Stimulated activated CD4-positive, alpha-beta T cell treated with anti-CD3 and anti-CD28 coated beads, Interleukin-2, amount 100 ng/mL, for 48 hours (primary cell): Measurements from ENCODE around the gene JPH4.

ENCODE experiments used
- DNase-seq, 2 donors: peaks; one replicate each; pipeline ENCODE4 v3.0.0-alpha.2; 2020

The JPH4 gene

DNA sequence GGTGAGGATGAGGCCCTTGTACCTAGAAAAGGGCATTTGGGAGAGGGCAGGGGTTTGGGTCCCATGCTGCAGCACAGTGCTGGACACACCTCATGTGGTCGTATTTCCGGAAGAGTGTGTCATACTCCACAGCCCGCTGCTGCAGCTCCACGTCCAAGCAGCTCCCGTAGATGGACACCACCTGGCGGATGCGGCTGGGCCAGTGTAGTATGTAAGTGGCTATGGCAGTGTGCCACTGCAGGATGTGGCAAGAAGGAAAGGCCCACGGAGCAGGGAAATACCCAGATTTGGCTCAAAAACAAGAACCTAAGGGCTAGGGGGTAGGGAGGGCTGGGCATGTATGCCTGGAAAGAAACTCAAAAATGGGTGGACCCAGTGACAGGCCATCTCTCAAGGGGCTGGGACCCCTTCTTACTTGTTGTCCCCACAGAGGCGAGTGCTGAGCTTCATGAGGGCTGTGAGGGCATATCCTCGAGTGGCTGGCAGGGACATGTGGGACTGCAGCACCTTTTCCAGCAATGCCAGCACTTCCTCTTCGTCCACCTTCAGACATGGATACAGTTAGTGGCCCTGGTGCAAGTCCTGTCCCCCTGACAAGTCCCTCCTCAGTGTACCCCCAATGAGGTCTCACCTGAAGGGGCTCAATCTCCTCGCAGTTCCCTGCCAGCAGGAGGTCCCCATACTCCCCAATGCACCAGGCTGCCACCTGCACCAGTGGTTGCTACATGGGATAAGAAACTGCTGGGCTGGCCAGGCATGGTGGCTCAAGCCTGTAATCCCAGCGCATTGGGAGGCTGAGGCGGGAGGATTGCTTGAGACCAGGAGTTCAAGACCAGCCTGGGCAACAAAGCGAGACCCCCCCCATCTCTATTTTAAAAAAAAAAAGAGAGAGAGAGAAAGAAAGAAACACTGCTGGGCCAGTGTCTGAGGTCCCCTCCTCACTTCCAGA is 16.4 kb downstream of the JPH4 start:
- no peak for DNase-seq

DNA sequence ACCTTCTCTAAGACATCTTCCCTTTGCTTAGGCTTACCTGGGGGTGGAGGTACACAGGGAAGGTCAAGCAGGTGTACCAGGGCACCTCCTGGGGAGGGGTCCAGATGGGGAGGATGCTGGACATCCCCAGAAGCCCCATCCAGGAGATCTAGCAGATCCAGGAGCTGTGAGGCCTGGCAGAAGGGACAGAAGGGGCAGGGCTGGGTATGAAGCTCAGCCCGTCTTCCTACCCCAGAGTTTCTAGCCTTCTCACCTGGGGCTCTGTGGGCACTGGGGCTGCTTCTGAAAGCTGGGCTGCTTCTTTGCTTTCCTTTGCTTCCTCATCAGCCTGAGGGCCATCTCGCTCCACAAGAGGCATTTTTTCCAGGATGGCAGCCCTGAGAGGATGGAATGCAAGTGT is 17.3 kb downstream of the JPH4 start:
- no peak for DNase-seq

DNA sequence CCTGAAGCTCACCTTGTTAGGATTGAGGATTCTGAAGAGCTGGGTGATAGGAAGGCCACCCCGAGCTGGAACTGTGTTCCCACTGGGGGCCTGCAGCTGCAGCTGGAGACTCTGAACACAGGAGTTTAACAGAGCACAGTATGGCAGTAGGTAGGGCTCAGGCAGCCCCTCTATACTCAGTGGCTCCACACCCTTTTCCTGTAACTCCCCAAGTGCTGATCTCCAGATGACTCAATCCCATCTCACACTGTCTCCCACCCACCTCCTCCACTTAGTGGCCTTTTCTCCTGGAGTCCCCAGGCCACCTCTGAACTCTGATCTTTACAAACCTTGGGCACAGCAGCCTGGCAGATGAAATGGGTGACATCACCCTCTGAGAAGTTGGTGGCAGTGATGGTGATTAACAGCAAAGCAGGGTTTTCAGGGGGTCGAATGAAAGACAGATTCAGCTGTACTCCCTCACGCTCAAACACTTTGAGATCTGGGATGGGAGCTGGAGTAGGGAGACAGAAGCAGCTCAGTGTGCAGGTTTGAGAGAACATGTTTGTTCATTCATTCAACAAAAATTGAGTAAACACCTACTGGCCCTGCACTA is 18.6 kb downstream of the JPH4 start:
- no peak for DNase-seq

DNA sequence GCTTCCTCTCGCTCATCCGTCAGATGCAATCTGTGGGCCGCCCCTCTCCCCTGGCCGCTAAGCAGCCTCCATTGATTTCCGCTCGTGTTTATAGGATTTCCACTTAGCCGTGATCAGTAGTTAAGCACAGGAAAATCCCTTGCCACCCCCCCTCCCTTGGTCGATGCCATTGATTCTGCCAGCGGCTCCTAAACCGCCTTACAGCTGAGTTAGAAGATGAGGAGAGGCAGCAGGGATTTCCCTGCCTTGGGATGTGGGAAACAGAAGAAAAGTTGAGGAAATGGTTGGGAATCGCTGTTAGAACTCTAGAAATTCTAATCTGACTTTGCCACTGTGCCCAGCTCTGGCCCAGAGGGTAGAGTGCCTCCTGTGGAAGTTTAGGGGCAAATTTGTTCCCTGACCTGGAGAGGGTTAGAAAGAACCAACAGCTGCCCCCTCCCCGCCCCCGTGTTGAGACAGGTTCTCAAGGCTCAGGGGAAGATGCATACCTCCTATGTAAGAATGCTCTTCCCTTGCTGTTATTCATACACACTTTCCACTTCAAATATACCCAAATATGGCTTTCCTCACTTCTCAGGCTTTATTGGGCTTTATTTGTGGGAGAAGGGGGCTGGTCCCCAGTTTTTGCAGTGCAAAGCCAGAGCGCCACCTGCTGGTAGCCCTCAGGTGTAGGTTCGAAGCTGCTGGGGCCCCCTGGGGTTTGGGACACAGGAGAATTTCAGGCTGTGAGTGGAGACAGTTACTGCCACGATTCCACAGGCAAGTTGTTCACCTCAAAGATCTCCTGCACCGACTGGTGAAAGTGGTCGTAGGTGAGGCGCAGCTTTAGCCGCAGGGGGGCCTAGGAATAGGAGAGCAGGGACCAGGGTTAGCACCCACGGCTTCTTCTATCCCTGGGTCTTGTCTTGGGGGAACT is 19.3 kb downstream of the JPH4 start:
- peak; percentile 63 to 78 for DNase-seq

DNA sequence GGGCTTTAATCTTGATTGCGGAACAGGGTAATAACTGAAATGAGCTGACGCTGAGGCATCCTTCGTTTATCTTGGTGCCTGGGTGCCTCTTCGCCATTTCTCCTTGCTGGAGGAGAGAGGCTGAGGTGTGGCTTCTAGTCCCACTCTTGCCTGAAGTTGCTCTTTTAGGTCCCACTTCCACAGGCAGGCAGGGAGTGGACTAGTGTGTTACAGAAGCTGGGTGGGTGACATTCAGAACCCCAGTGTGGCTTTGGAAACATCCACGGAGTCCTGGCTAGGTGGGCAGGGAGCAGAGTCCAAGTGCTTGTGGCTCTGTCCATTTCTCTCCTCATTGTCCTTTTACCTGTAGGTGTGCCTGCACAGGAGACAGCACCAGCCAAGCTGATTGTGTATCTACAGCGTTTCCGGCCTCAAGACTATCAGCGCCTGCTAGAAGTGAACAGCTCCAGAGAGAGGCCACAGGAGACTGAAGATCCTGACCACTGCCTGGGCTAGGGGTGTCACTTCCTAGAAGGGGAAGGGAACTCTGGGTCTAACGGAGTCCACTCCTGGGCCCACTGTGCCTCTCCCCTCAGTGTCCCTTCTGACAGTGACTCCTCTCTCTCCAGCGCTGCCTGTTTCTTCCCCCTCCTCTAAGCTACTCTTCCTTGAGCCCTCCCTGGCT is 20.1 kb downstream of the JPH4 start:
- DNase-seq: no peak

DNA sequence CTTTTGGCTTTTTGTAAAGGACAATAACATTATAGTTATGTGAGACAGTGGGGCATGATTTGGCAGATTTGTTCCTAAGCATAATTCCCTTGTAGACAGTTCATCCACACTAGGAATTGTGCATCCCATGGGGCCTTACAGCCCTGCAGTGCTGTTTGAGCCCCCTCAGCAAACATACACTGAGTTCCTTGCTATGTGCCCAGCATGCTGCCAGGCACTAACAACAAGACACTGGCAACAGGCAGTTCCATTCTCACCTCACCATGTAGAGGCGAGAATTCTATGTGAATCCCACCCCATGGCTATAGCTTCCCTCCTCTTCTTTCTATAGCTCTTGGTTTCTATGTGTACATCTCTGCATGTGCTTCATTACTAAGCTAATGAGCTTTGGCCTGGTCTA is 20.6 kb downstream of the JPH4 start:
- no peak for DNase-seq

DNA sequence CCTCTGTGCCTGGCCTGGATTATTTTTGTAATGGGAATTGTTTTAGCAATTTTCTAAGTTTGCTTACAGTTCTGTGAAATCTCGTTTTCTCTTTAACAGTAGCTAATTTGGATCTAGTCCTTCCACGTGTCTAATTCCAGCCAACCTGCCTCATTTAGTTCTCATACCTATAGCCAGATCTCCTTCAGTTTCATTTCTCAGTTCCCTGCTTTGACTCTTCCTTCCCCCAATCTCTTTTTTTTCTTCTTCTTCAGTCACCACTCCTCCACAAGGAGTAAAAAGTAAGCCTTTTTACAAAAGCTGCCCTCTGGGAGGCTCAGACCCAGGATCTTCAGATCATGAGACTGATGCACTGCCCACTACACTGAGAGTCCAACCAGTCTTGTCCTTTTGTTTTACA is 21.1 kb downstream of the JPH4 start:
- DNase-seq: no peak

DNA sequence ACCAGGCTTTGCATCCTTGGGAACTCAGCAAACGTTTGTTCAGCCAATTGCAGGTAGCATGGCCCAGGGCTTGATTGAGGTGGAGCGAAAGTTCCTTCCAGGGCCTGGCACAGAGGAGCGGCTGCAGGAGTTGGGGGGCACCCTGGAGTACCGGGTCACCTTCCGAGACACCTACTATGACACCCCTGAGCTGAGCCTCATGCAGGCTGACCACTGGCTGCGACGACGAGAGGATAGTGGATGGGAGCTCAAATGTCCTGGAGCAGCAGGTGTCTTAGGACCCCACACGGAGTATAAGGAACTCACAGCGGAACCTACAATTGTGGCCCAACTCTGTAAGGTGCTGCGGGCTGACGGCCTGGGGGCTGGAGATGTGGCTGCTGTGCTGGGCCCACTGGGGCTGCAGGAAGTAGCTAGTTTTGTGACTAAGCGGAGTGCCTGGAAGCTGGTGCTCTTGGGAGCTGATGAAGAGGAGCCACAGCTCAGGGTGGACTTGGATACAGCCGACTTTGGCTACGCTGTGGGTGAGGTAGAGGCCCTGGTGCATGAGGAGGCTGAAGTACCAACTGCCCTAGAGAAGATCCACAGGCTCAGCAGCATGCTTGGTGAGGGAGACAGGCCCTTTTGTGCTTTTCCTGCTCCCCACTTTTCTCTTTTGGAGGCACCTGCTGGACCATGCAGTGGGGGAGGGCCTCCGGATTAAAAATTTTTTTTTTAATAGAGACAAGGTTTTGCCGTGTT is 21.7 kb downstream of the JPH4 start:
- DNase-seq: no peak

DNA sequence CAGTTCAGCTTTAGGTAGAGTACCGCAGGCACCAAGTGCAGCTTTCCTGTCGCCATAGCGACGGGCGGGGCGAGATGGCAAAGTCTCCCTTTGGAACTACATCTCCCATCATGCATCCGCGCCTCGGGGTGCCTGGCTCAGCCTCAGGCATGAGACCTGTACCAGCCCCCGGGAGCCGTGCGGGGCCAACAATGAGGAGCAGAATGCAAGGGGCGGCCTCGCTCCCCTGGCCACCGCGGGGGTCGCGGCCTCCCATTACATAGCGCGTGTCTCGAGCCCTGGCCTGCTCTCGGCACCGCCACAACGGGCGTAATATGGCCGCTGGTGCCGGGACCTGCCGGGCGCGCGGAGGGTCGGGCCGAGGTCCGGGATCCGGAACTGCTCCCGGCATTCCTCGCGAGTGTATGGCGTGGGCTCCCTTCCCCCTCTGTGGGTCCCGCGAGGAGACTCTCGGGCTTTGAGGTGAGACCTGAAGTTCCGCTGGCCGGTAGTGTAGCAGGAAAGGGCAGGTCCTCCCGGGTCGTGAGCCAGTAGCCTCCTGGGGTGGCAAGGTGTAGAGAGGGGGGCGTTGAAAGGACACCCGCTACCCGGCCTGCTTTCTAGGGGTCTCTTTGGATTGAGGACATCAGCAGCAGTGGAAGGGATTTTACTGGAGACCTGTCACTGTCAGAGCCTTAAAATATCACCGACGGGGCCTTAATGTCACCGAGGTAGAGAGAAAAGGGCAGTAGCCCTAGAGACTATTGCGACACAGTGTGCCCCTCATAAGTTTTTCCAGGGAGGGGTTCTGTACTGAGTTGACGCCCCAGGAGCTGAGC is 22.5 kb downstream of the JPH4 start, which contains the start of gene THTPA:
TSS of gene THTPA (plus strand) at position 390 of the 818 bp plus-strand sequence. CDS start 487 bp downstream, outside the sequence.
- DNase-seq: peak; percentile 84 to 87

DNA sequence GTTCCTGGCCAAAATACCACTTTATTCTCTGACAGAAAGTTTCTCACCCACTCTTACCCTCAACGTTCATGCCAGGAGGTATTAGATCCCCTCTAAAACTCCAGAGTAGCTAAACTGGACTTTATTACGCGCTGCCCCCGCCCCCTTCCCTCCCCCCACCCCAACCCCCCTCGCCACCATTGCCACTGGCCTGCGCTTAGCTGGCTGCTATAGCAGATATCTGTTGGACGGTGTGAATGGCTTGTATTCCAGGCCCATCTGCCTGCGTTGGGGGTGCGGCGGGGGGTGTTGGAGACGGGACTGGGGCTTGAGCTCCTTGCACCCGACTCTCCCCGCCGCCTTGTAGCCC is 23.1 kb downstream of the JPH4 start:
- no peak for DNase-seq

DNA sequence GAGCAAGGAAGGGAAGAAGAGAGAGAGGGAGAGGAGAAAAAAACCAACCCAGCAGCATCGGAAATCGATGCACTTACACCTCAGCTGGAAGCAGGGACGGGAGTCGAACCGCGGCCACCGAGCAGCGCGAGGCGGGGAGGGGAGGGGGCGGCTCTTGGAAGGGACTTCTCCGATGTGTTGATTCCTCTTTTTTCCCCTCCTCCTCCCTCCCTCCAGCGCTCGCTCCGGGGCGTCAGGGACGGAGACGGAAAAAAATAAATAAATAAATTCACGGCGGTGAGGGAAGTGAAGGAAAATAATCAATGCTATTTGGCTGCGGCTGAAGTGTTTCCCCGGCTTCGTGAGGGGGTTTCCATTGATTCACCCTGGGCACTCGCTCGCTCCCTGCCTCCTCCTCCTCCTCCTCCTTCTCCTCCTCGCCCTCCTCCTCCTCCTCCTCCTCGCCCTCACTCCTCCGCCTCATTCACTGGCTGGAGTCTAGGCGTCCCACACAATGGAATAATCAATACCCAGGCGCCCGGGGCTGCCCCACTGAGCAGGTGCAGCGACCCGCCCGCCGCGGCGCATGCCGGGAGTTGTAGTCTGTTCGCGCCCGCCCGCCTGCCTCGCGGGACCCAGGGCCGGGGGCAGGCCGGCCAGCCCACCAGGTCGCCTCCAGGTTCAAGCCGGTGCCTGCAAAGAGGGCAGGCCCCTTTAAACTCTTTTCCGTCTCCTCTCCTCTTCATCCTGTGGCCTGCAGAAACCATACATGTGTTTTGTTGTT is 27.1 kb downstream of the JPH4 start, which contains the start of gene ZFHX2:
TSS of gene ZFHX2 (minus strand) at position 500 of the 763 bp plus-strand sequence. CDS start 16,440 bp downstream, outside the sequence.
- peak; percentile 77 for DNase-seq

DNA sequence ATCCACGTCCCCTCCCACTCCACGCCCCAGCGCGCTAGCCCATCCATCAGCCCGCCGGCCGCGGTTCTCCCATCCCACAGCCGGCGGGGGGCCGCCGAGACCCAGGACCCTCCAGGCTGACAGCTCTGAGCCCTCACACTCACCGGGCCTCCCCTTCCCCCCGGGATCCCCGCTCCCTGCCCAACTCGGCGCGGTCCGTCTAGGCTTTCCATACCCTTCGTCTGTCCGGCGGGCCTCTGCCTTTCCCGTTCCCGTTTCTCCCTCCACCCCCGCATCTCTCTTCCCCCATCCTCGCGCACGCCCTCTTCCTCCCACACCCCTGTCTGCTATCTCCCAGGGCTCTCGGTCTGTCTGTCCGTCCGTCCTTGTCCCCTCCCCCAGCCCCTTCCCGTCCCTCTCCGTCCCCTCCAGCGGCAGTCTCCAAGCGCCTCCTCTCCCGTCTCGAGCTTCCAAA is 27.8 kb downstream of the JPH4 start:
- no peak for DNase-seq

DNA sequence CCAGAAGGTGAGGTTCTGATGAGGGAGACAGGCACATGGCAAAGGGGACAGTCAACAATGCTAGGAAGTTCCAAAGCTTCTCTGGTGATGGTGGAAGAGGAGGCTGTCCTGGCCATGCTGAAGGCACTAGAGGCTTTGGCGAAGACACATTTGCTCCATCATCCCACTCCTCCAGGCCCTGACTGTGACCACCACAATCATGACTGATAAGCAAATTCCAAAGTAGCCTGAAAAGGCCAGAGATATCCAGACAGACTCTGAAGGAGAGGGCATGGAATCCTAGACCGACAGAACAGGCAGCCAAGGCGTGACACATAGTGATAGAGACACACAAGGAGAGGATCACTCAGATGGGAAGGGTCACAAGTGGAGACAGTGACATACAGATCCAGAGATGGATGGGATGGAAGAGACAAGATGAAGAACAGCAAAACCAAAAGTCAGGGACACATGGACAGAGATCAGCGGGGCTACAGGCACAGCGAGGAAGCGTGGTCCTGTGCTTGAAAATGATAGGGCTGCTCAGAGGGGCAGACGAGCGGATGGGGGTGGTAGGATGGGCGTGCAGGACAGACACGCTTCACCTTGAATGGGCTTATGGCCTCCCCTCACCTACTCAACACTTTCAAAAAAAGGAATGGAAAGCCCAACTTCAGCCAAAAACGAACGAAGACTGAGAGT is 28.3 kb downstream of the JPH4 start:
- no peak for DNase-seq

DNA sequence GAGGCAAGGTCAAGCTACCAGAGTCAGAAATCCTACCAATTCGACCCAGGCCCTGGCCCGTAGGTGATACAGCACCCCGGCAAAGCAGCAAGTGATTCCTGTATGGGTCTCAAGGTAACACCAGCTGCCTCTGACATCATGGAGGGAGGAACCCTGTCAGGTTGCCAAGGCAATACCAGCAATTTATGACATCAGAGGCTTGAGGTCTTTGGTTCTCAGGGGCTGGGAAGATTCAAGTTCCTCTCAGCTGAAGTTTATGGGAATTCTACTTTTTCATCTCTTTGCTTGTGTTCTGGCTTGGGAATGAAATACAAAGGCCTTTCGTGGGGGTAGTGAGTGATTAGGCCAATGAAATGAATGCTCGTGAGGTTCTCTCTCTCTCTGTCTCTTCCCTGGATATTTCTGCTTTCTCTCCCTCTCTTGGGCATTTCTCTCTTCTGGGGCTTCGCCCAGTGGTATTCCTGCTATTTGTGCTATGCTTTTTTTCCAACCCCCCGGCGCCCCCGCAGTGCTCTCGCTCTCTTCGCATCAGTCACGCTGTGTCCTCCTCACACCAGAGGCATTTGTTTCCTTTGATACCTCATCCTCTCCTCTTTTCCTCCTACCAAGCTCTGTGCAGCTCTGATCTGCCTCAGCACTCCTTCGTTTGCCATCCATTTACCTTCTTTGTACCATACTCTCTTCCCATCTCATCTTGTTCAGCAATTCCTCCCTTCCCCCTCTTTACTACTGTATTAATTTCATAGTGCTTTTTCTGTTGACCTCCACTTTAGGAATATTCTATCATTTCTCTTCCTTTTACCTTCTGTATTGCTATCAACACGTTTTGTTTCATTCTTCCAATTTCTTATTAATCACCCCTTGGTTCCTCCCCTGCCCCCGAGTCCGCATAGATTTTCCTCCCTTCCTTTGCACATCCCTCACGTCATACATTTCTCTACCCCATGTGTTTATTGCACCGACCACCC is 30.0 kb downstream of the JPH4 start:
- no peak for DNase-seq

DNA sequence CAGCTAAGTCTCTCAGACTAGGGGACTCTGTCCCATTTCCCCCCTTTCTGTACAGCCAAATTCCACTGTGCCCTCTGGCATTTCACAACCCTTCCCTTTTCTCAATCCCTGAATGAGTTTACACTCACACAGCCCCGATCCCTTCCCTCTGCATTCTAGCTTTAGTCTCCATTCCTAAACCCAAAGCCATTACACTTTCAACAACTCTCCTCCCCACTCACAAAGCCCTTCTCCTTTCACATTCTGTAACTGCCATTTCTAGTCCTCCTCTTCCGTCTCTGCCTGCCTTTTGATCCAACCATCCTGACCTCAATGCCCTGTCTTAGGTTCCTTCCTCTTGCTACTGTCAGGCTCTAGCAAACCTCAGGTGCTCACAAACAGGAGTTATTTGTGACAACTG is 30.7 kb downstream of the JPH4 start:
- DNase-seq: no peak

DNA sequence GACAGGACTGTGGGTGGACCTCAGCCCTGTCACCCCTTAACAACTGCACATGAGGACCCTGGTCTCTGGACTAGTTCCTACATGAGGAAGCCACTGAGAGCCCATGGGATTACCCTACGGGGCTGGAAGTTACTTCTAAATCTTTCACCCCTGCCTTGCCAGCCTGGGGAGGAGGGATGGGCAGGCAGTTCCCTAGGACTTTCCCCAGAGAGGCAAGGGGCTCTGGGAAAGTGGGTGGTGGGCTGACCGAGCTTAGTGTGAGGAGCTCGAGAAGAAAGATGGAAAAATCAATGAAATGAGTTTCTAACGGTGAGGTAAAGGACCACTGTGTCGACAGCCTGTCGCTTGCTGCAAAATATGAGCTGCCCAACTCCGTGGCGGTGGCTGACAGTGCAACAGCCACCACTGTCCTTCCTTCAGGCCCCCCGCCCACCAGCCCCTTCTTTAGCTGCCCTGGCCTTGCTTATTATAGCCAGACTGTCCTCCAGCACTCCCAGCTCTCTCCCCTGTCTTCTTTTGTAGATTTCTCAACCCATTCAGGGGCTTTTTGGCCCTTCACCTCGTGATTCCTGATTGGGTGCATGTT is 32.0 kb downstream of the JPH4 start:
- DNase-seq: no peak

DNA sequence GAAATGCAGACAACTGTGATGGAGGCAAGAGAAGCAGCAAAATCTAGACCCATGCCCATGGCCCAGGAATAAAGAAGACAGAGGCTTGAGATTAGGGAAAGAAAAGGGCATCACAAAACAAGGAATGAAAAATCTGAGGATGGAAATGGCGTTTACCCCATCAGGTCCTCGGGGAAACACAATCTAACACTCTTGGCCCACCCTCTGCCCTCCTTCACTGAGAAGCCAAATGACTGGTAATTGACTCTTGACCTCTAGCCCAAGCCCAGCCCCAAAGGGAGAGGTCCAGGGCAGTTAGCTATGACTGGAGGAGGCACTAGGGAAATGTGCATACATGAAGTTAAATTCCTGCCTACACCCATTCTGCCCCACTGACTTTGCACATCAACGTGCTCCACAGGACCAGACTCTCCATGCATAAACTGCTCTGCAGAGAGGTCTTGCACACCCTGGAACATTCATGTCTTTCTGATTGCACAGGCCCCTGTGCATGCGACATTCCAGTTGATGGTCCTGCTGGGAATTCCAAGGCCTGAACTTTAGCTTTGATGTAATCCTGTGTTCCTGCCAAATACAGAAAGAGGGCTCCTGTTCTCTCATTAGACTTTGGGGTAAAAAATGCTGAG is 32.7 kb downstream of the JPH4 start:
- DNase-seq: no peak
